GM21528 (cell line): ENCODE measurements around the gene AGBL1.

Source experiments
- ATAC-seq: cut with Tn5 transposase; IDR thresholded peaks from one replicate; pipeline ENCODE4 v1.9.1; 2021; ENCODE audit warnings: mild to moderate bottlenecking, moderate library complexity; ENCODE audit not compliant: unreplicated experiment, low FRiP score

The AGBL1 gene

GRCh38 chr15:86312486-86312885 is 232.8 kb downstream of the AGBL1 start:
- no peak for ATAC-seq

- no peak for ATAC-seq
These were observed 236.5 kb downstream of the AGBL1 start for GRCh38 chr15:86316216-86316615.

- no peak for ATAC-seq
These were observed 237.2 kb downstream of the AGBL1 start for GRCh38 chr15:86316726-86317383.

DNA sequence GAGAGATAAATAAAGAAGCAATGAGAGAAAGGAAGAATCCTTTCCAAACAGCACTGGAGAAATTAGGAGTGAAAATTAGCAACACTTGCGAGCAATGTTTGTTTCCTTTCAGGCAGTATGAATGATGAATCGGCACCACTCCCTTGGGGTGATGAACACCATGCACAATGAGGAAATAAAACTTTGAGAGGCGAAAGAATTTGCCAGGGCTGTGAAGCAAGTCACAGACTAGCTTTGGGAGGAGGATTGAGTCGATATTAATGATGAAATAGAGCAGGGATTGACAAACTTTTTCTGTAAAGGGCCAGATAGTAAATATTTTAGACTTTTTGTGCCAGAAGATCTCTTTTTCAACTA is 237.7 kb downstream of the AGBL1 start:
- no peak for ATAC-seq

DNA sequence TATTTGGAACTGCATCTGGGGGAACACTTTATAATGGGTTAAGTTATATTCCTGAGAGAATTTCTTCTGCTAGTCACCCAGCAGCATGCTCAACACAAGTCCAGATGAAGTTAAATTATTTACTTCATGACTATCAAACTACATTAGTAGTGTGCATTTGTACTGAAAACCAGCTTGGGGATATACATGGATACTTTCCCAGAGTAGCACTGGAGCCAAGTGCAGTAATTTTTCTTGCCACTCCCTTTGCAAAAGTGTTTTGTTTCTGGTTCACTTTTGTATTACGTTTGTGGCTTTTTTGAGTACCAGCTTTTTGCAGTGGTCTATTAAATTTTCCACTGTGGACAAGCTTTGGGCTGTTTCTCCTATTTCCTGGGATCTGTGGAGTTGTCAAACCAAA is 243.0 kb downstream of the AGBL1 start:
- ATAC-seq: no peak

- ATAC-seq: no peak
These were observed 247.7 kb downstream of the AGBL1 start for GRCh38 chr15:86327230-86327865.

DNA sequence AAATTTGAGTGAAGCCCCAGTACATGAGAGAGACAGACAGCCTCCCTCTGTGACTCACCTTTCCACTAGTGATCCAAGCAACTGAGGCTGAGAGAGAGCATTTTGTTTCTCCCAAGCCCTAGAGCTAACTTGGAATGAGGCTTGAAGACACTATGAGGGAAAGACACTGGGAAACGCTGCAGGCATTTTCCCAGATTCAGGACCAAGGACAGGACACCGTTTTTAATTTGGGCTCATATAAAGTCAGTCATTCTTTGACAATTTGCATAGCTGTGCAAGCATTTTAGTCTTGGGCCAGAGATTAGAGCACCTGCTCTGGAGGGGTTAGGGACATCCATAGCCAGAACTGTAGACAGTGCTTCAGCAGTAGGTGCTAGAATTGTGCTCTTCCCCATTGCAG is 249.0 kb downstream of the AGBL1 start:
- ATAC-seq: no peak

DNA sequence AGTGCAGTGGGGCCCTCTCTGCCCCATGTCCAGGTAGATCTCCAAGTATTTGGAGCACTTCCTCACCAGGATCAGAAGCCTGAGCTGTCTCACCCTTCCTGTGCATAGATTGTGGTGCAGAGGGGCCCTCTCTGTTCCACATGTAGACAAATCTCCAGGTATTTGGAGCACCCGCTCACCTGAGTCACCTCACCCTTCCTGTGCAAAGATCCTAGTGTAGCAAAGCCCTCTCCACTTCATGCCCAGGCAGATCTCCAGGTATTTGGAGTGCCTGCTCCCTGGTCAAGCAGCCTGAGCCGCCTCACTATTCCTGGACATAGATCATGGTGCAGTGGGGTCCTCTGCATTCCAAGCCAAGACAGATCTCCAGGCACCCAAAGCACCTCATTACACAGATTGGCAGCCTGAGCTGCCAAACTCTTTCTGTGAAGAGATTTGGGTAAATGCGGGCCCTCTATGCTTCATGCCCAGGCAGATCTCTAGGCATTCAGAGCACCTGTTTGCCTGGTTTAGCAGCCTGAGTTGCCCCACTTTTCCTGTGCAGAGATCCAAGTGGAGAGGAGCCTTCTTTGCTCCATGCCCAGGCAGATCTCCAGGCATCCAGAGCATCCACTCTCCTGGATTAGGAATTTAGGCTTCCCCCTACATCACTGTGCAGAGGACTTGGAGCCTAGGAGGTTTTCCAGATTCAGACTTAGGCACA is 249.8 kb downstream of the AGBL1 start:
- ATAC-seq: no peak

DNA sequence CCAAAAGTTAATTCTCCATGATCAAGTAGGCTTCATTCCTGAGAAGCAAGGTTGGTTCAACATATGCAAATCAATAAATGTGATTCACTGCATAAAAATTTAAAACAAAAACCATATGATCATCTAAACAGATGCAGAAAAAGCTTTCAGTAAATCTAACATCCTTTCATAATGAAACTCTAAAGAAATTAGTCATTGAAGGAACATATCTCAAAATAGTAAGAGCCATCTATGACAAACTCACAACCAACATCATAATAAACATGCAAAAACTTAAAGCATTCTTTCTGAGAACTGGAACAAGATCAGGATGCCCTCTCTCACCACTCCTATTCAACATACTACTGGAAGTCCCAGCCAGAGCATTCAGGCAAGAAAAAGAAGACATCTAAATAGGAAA is 254.1 kb downstream of the AGBL1 start:
- no peak for ATAC-seq

GRCh38 chr15:86336051-86336788 is 256.5 kb downstream of the AGBL1 start:
- no peak for ATAC-seq

DNA sequence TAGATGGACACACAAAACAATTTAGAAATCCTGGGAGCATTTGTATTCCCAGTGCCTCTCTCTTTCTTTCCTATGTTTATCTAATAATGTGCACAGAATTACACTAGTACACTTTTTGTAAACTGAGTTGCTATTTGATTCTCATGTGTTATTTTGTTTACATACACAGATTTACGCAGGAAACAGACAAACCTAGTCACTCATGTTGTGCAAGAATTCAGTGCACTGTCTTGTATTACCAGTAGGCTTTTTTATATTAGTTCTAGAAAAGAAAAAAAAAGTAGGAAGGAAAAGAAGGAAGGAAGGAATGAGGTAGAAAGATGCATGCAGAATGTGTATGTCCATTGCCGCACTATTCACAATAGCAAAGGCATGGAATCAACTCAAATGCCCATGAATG is 257.4 kb downstream of the AGBL1 start:
- ATAC-seq: no peak

DNA sequence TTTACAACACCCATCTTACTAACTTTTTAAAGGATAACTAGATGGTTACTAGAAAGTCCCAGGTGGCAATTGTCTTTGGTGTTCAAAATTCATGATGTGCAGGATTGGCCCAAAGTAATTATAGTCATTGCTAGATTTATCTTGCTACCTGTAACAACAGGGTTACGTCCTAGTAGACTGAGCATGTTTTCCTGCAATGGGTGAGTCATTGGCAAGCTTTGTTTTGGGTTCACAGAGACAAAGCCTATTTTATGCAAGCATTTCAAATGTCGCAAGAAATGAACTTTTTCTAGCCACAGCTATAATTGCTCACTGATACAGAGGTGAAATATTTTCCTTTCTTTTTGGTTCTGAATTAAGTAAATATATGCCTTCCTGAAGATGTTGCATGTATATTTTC is 267.6 kb downstream of the AGBL1 start:
- ATAC-seq: no peak

- ATAC-seq: no peak
These were observed 269.9 kb downstream of the AGBL1 start for GRCh38 chr15:86349565-86349964.

GRCh38 chr15:86353213-86353612 is 273.5 kb downstream of the AGBL1 start:
- ATAC-seq: no peak

GRCh38 chr15:86355361-86355760 is 275.7 kb downstream of the AGBL1 start:
- no peak for ATAC-seq

DNA sequence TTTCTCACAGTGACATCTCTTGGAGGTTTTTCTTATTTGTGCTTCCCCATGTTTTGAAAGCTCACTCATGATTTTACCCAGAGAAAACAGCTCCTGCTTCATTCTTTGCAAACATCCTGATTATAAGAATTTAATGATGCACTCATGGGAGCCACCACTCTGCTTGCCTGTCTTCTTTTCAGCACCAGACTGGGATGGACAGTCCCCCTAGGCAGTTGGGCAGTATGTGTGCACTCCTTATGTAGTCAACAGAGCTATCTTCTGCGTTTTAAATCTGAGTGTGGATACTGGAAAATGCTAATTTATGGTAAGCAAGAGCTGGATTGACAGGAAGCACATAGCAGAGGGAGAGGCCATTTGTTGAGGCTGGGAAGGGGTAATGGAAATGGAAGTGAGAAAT is 276.1 kb downstream of the AGBL1 start:
- no peak for ATAC-seq

DNA sequence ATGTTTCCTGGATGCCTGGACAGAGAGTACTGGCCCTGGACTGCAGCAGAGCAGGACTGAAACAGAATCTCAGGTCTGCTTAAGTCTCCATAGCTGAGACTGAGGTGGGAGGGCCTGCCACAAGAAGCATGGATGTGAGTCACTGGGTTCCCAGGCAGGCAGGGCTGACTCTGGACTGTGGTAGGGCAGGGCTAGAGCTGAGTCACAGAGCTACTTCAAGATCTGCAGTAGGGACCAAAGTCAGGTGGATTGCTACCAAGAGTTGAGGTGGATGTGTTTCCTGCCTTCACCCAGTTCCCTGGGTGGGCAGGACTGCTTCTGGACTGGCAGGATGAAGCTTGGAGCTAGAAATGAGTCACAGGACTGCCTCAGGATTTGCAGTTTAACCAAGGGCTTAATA is 282.9 kb downstream of the AGBL1 start:
- ATAC-seq: no peak

GRCh38 chr15:86373147-86373546 is 293.5 kb downstream of the AGBL1 start:
- ATAC-seq: no peak

DNA sequence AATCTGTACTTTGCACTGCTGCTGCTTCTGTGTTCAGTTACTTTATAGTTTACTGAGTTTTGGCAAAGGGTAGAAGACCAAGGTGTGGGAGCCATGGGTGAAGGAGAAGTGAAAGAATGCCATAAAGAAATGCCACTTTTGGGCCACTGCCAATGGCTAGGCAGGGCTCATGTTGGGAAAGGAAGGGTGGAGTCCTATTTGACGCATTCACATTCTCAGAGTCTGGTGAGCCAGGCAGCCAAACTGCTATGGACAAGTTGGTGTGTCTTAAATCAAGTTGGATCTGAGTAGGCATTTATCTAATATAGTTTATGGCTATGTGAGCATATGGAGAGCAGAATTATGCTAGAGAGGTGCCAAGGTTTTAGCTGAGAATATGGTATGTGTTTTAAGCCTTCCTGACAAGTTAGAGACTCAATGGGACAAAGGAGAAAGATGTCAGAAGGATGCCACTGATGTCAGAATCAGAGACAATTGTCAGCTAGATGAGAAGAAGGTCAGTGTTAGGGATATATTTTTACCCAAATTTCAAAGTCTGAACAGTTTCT is 296.1 kb downstream of the AGBL1 start:
- no peak for ATAC-seq

DNA sequence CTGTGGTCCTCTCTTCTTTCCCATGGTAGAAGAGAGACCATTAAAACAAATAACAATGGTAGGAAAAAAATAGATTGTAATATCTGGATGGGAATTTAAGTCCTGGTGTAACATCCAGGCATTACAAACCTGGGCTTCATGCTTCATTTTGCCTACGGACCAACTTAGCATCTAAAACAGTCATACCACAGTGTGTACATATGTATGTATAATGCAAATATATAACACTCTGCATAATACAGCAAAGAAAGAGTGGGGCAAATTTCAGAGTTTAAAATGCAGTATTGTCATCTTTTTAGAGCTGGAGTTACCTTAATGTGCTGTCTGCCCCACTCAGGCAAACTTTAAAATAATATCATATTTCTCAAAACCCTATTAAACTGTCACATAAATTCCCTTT is 298.2 kb downstream of the AGBL1 start:
- no peak for ATAC-seq

- no peak for ATAC-seq
These were observed 302.7 kb downstream of the AGBL1 start for GRCh38 chr15:86382341-86382740.
